Type B pancreatic cell (in vitro differentiated cells): ENCODE measurements around the gene IP6K1. TPM values are rescaled to one million over a fixed set of nuclear protein-coding genes. Genes with fewer than 3 reads are reported as not detected.

Source experiments
- DNase-seq: peaks from one replicate; pipeline ENCODE4 v3.0.0; 2021; ENCODE audit warnings: mixed read lengths; ENCODE audit not compliant: unreplicated experiment; ENCODE audit errors: extremely low spot score
- H3K27ac Mint-ChIP-seq: 2 replicates; pipeline ENCODE4 v1.8.0; 2021; ENCODE audit warnings: mild to moderate bottlenecking, mixed read lengths
- H3K27me3 Mint-ChIP-seq: 2 replicates; pipeline ENCODE4 v1.8.0; 2021; ENCODE audit warnings: mixed read lengths
- H3K36me3 Mint-ChIP-seq: 2 replicates; pipeline ENCODE4 v1.8.0; 2021; ENCODE audit warnings: mixed read lengths
- H3K4me1 Mint-ChIP-seq: one replicate; pipeline ENCODE4 v1.8.0; 2021; ENCODE audit warnings: mixed read lengths; ENCODE audit not compliant: unreplicated experiment
- H3K4me3 Mint-ChIP-seq: 2 replicates; pipeline ENCODE4 v1.8.0; 2021; ENCODE audit warnings: mild to moderate bottlenecking, mixed read lengths
- H3K9me3 Mint-ChIP-seq: 2 replicates; pipeline ENCODE4 v1.8.0; 2021; ENCODE audit warnings: mixed read lengths
- total RNA-seq: library from RNA; stranded (reverse); gene quantifications from 2 replicates; pipeline ENCODE4 v1.2.1, GENCODE V29; 2021; ENCODE audit warnings: low replicate concordance
- TF ChIP-seq, protein P1 (sequence below): fragments of 200-600 bp; sonication (generic); conservative IDR thresholded peaks from 2 replicates; pipeline ENCODE4 v1.5.0; 2021; ENCODE audit warnings: antibody characterized with exemption, mild to moderate bottlenecking

Gene IP6K1
- total RNA-seq, 1 donor from 2014 or later: 42.5 TPM

DNA sequence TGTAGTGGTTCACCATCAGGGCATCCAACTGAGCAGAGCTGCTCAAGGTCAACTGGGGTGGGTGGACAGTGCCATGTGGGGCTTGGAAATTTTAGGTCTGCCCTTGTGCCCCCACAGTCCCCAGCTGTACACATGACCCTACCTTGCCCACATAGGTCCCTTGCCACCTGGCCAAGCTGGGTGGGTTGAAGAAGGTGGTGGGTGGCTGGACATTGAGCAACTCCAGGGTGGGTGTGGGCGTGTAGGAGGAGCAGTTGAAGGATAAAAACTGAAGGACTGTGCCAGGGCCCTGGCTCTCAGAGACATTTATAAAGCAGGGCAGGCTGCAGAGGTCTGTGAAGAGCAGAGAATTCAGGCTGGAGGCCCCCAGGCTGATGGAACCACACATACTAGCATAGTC is 12.8 kb upstream of the IP6K1 start:
- H3K27ac Mint-ChIP-seq: no peak overlapping the region

DNA sequence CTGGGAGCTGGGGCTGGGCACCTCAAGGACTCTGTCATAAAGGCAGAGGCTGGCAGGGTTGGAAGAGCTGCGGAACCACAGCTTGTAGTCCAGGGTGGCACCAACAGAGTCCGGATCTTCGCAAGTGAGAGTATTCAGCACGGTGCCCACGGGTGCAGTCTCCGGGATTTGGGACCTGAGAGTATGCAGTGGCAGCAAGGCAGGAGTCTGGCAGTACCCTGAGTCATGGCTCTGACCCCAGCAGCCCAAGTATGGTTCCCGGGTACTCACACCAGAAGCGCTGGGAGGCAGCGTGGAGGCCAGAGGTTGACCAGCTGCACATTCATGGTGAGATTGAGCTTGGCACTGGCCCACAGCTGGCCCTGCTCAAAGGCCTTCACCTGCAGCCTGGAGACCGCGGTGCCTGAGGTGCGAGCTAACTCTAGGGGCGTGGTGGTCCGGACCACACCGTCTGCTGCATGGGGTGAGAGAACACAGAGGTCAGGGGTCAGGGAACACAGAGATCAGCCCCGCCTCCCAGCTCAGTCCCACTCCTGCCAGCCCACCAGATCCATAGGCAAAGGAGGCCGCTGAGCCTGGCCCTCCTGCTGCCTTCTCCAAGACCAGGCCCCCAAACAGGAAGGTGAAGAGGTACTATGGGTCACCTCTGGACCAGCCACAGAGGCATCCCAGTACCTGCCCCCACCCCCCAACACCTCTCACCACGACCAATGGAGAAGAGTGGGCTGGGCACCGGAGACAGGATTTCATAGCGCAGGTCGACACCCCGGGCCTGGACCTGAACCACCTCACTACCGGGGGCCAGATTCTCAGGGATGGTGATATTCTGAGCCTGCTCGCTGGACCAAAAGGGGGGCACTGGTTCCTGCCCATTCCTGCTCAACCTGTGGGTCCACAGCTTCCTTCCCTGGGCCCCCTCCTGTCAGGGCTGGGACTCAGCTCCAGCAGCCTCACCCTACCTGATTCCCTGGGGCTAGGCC is 8.9 kb upstream of the IP6K1 start:
- TF ChIP-seq, protein P1, sequence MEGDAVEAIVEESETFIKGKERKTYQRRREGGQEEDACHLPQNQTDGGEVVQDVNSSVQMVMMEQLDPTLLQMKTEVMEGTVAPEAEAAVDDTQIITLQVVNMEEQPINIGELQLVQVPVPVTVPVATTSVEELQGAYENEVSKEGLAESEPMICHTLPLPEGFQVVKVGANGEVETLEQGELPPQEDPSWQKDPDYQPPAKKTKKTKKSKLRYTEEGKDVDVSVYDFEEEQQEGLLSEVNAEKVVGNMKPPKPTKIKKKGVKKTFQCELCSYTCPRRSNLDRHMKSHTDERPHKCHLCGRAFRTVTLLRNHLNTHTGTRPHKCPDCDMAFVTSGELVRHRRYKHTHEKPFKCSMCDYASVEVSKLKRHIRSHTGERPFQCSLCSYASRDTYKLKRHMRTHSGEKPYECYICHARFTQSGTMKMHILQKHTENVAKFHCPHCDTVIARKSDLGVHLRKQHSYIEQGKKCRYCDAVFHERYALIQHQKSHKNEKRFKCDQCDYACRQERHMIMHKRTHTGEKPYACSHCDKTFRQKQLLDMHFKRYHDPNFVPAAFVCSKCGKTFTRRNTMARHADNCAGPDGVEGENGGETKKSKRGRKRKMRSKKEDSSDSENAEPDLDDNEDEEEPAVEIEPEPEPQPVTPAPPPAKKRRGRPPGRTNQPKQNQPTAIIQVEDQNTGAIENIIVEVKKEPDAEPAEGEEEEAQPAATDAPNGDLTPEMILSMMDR: no peak
- Mint-ChIP-seq H3K36me3 (no peaks in the 10 kb centered on the region), H3K27me3 (peaks cover 4% of the 10 kb centered on the region), H3K9me3 (no peaks in the 10 kb centered on the region), H3K4me3 (no peak overlapping the region), H3K27ac (no peak overlapping the region), H3K4me1 (peaks cover 5% of the 10 kb centered on the region)
- DNase-seq: no peak

More for the DNA sequence above, 12.8 kb upstream of the IP6K1 start:
- Mint-ChIP-seq H3K27me3 (peaks cover 27% of the 10 kb centered on the region), H3K4me1 (peaks cover 4% of the 10 kb centered on the region), H3K9me3 (no peaks in the 10 kb centered on the region), H3K4me3 (no peak overlapping the region), H3K36me3 (no peaks in the 10 kb centered on the region)
- TF ChIP-seq, protein P1: no peak
- no peak for DNase-seq

DNA sequence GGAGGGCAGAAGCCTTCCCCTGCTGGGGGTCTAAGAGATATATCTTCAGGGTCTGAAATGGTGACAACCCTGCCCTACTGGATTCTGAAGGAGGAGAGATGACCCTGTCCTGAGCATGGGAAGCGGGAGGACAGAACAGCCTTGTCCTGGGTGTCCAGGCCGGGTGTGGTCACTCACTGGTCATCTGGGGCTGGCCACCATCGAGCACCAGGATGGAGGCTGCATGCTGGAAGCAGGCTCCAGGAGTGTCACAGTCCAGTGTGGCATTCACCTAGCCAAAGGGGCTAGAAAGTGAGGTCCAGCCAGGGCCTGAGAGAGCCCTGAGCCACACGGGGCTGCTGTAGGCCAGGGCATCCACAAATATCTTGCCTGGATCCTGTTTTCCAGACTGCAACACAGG is 8.1 kb upstream of the IP6K1 start:
- no peak overlapping the region for H3K4me3 Mint-ChIP-seq
- no peak overlapping the region for H3K27ac Mint-ChIP-seq
- no peaks in the 10 kb centered on the region for H3K9me3 Mint-ChIP-seq
- DNase-seq: no peak
- TF ChIP-seq, protein P1: no peak
- H3K36me3 Mint-ChIP-seq: no peaks in the 10 kb centered on the region
- H3K4me1 Mint-ChIP-seq: peaks cover 5% of the 10 kb centered on the region
- H3K27me3 Mint-ChIP-seq: peaks cover 4% of the 10 kb centered on the region

DNA sequence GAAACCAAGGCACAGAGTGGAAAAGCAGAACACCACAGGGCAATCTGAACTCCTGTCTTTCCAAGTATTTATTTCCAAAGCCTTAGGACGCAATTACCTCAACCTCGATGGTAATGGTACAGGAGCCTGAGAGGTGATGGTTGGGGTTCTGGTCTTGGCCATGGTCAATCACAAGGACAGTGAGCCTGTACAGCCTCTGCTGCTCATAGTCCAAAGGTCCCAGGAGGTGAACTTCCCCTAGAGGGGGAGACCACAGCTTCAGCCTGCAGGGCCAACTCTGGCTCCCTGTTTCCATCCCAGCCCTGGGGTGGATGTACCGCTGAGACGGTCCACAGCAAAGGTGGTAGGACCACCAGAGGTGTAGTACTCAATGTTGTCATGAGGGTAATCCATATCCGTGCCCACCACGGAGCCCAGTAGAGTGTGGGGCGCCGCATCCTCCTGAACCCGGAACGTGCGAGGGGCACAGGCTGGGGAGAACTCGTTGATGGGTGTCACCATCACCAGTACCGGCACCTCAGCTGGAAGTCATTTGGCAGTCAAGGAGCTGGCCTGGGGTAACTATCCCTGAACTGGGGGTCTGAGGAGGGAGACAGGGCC is 7.2 kb upstream of the IP6K1 start:
- no peak for DNase-seq
- Mint-ChIP-seq H3K27ac (no peak overlapping the region), H3K4me3 (no peak overlapping the region), H3K4me1 (peaks cover 5% of the 10 kb centered on the region), H3K27me3 (peaks cover 4% of the 10 kb centered on the region), H3K36me3 (no peaks in the 10 kb centered on the region), H3K9me3 (no peaks in the 10 kb centered on the region)
- TF ChIP-seq, protein P1: no peak

DNA sequence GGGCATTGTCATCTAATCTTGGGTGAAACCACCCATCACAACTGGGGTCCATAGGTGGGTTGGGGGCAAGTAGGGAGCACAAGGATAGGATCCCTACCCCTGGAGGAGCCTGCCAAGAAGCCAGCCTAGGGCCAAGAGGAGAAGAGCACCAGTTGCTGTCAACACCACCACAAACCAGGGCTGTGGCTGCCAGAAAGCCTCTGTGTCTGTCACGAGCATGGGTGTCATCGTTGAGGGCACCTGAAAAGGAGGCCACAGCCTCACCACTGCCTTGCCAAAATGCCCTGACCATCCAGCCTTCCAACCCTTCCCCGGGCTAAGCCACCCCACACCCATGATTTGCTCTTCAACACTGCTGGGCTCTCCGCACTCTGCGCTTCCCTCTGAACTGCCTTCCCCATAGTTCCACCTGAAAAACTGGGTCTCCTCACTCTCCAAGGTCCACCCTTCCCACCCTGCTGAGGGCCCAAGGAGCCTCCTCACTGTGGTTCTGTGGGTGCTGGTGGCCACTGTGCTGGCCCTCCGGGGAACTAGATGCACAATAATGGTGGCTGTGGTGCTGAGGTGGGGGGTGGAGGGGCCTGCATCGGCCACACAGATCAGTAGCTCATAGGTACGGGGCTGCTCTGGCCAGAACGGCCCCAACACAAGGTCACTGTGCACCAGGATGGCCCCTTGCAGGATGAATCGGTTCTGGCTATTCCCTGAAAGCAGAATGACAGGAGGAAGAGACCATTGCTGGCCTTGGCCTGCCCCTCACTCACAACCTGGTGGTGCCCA is 6.2 kb upstream of the IP6K1 start:
- DNase-seq: no peak
- H3K27ac Mint-ChIP-seq: no peak overlapping the region

More for the DNA sequence above, 6.2 kb upstream of the IP6K1 start:
- Mint-ChIP-seq H3K9me3 (no peaks in the 10 kb centered on the region), H3K36me3 (no peaks in the 10 kb centered on the region), H3K27me3 (peaks cover 4% of the 10 kb centered on the region), H3K4me1 (peaks cover 5% of the 10 kb centered on the region), H3K4me3 (no peak overlapping the region)
- TF ChIP-seq, protein P1: no peak
